Thyroid gland (tissue), 4 donors: ENCODE data around the gene EHBP1.

Source experiments
- POLR2A ChIP-seq, 2 donors: fragments of 450-650 bp; IDR thresholded peaks; one replicate each; pipeline ENCODE4 v1.6.1; 2017; ENCODE audit warnings: antibody characterized with exemption in 2 of 2, mild to moderate bottlenecking in 2 of 2, moderate library complexity in 1 of 2
- TF ChIP-seq, protein P1 (sequence below), 6 experiments: fragments of 200-600 bp in 3 of 6; fragments of 450-650 bp in 3 of 6; sonication (generic) in 3 of 6; IDR thresholded peaks; one replicate each; pipeline ENCODE4 v1.5.1; 2016 to 2019; ENCODE audit warnings: antibody characterized with exemption in 6 of 6, mild to moderate bottlenecking in 2 of 6, inconsistent platforms in 1 of 6, moderate library complexity in 1 of 6

DNA sequence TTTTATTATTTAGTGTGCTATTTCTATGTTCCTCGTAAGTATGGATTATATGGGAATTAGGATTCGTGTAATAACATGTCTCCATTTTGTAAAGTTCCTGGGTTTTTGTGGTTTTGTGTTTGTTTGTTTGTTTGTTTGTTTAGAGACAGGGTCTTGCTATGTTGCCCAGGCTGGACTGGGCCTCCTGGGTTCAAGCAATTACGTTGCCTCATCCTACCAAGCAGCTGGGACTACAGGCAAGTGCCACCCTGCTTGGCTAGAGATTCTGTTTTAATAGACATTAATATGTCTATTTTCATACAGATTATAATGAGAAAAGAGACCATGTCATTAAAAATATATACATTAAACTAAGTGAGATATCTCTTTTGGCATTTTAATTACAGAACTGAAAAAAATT is 309.9 kb downstream of the EHBP1 start:
- TF ChIP-seq, protein P1, sequence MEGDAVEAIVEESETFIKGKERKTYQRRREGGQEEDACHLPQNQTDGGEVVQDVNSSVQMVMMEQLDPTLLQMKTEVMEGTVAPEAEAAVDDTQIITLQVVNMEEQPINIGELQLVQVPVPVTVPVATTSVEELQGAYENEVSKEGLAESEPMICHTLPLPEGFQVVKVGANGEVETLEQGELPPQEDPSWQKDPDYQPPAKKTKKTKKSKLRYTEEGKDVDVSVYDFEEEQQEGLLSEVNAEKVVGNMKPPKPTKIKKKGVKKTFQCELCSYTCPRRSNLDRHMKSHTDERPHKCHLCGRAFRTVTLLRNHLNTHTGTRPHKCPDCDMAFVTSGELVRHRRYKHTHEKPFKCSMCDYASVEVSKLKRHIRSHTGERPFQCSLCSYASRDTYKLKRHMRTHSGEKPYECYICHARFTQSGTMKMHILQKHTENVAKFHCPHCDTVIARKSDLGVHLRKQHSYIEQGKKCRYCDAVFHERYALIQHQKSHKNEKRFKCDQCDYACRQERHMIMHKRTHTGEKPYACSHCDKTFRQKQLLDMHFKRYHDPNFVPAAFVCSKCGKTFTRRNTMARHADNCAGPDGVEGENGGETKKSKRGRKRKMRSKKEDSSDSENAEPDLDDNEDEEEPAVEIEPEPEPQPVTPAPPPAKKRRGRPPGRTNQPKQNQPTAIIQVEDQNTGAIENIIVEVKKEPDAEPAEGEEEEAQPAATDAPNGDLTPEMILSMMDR (IDR thresholded peaks at IDR 0.05) = no peak
- TF ChIP-seq POLR2A (IDR thresholded peaks at IDR 0.05) = no peak
